Stimulated activated CD8-positive, alpha-beta memory T cell treated with anti-CD3 and anti-CD28 coated beads, Interleukin-7, amount 100 ng/mL, for 48 hours (primary cell): Measurements from ENCODE around the gene DLGAP1.

Experiments used
- DNase-seq, 2 donors: peaks; one replicate each; pipeline ENCODE4 v3.0.0-alpha.2; 2020; ENCODE audit warnings: low read depth in 1 of 2; ENCODE audit errors: extremely low read depth in 1 of 2

DLGAP1 gene

GRCh38 chr18:3675446-3675845 lies 779.7 kb downstream of the DLGAP1 start:
- no peak for DNase-seq

- DNase-seq = no peak
These were observed 783.9 kb downstream of the DLGAP1 start for GRCh38 chr18:3671176-3671575.

GRCh38 chr18:3669376-3669775 lies 785.7 kb downstream of the DLGAP1 start:
- no peak for DNase-seq

- no peak for DNase-seq
These were observed 787.6 kb downstream of the DLGAP1 start for GRCh38 chr18:3667255-3668137.

GRCh38 chr18:3666526-3667254 lies 788.4 kb downstream of the DLGAP1 start:
- DNase-seq = no peak

- peak; percentile 20 to 30 for DNase-seq
These were observed 789.2 kb downstream of the DLGAP1 start for GRCh38 chr18:3665780-3666525.

- no peak for DNase-seq
These were observed 789.9 kb downstream of the DLGAP1 start for GRCh38 chr18:3665204-3665603.

- DNase-seq = no peak
These were observed 790.4 kb downstream of the DLGAP1 start for GRCh38 chr18:3664563-3665178.

- no peak for DNase-seq
These were observed 791.1 kb downstream of the DLGAP1 start for GRCh38 chr18:3663870-3664512.

- no peak for DNase-seq
These were observed 793.1 kb downstream of the DLGAP1 start for GRCh38 chr18:3661989-3662388.

- no peak for DNase-seq
These were observed 794.2 kb downstream of the DLGAP1 start for GRCh38 chr18:3660739-3661515.

GRCh38 chr18:3658529-3658928 lies 796.6 kb downstream of the DLGAP1 start:
- no peak for DNase-seq

GRCh38 chr18:3655254-3656050 lies 799.7 kb downstream of the DLGAP1 start:
- DNase-seq = no peak

- DNase-seq = no peak
These were observed 800.5 kb downstream of the DLGAP1 start for GRCh38 chr18:3654442-3655253.

- DNase-seq = no peak
These were observed 801.2 kb downstream of the DLGAP1 start for GRCh38 chr18:3653851-3654441.

GRCh38 chr18:3653263-3653850 lies 801.8 kb downstream of the DLGAP1 start:
- no peak for DNase-seq
